Measurements from ENCODE around the gene TMEM44. TPM values are rescaled to one million over a fixed set of nuclear protein-coding genes. Genes with fewer than 3 reads are reported as not detected.

TMEM44 gene
- total and polyA plus RNA-seq, 2 of the 4 experiments (the other 2 are of a cell fraction): 9.7 to 24.2 TPM

GRCh38 chr3:194574639-194575483 lies 58.4 kb downstream of the TMEM44 start (continued):
- peak; percentile 20; the same call in 1 of the 2 replicates for TF ChIP-seq RAD21 (IDR thresholded peaks at IDR 0.05; ENCODE audit: low read length)
- TF ChIP-seq CHD1 (IDR thresholded peaks at IDR 0.05; ENCODE audit: low read depth, low read length): 0 out of 2 replicates have a peak, but pooled peaks have one; percentile 33
- no peak for TF ChIP-seq MAZ (IDR thresholded peaks at IDR 0.05; ENCODE audit: borderline replicate concordance, low read depth, low read length)
